IMR-90 (cell line): Measurements from ENCODE around the gene TNFAIP8L1.

Experiments used
- BHLHE40 ChIP-seq: fragments of 150-350 bp; IDR thresholded peaks from 2 replicates; pipeline ENCODE4 v1.6.1; 2016; ENCODE audit warnings: mild to moderate bottlenecking, low read depth, low read length
- CEBPB ChIP-seq: IDR thresholded peaks from 2 replicates; pipeline ENCODE4 v1.6.1; 2012; ENCODE audit warnings: low read depth, low read length, improper control_type of control experiment
- CHD1 ChIP-seq: IDR thresholded peaks from 2 replicates; pipeline ENCODE4 v1.6.1; 2012; ENCODE audit warnings: low read depth, low read length, improper control_type of control experiment
- CTCF ChIP-seq: conservative IDR thresholded peaks from 2 replicates; pipeline ENCODE4 v1.5.1; 2012; ENCODE audit warnings: mild to moderate bottlenecking, low read depth, low read length, improper control_type of control experiment
- POLR2A ChIP-seq: IDR thresholded peaks from 2 replicates; pipeline ENCODE4 v1.6.1; 2012; ENCODE audit warnings: mild to moderate bottlenecking, low read depth, low read length
- RAD21 ChIP-seq: IDR thresholded peaks from 2 replicates; pipeline ENCODE4 v1.6.1; 2012; ENCODE audit warnings: low read length, improper control_type of control experiment
- USF2 ChIP-seq: fragments of 150-350 bp; IDR thresholded peaks from 2 replicates; pipeline ENCODE4 v1.6.1; 2017; ENCODE audit warnings: mild to moderate bottlenecking, antibody characterized with exemption, low read length, low read depth
- TF ChIP-seq, protein P1 (sequence below): fragments of 150-350 bp; IDR thresholded peaks from 2 replicates; pipeline ENCODE4 v1.6.1; 2016; ENCODE audit warnings: low read depth, mild to moderate bottlenecking, low read length, moderate library complexity, borderline replicate concordance

- TF ChIP-seq CTCF, result no peak
- TF ChIP-seq POLR2A, result no peak
- TF ChIP-seq RAD21, result no peak
- TF ChIP-seq CHD1, result no peak
- no peak for TF ChIP-seq CEBPB
- no peak for TF ChIP-seq BHLHE40
- TF ChIP-seq USF2, result no peak
- TF ChIP-seq, protein P1, sequence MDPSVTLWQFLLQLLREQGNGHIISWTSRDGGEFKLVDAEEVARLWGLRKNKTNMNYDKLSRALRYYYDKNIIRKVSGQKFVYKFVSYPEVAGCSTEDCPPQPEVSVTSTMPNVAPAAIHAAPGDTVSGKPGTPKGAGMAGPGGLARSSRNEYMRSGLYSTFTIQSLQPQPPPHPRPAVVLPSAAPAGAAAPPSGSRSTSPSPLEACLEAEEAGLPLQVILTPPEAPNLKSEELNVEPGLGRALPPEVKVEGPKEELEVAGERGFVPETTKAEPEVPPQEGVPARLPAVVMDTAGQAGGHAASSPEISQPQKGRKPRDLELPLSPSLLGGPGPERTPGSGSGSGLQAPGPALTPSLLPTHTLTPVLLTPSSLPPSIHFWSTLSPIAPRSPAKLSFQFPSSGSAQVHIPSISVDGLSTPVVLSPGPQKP, result no peak
These were observed 58.0 kb downstream of the TNFAIP8L1 start for GRCh38 chr19:4697304-4697703.
